Cardiac fibroblast (primary cell): ENCODE measurements around the gene CUTC.
"Not testable (repeated sequence)": the region's sequence is repeated elsewhere in the genome, so short reads cannot be mapped to it uniquely, and the experiment has no call there.

Experiments
- DNase-seq, 2 donors: peaks; one replicate each; pipeline versions ENCODE4 v3.0.0 to v3.0.0-alpha.2; 2010; ENCODE audit warnings: low read depth in 2 of 2
- H3K4me3 ChIP-seq, 2 donors: replicated peaks in 1 of 2; 1 replicate in 1 of 2; 2 replicates in 1 of 2; pipeline ENCODE4 v1.5.1; 2011; ENCODE audit warnings: low read depth in 2 of 2, low read length in 2 of 2, mild to moderate bottlenecking in 2 of 2, moderate library complexity in 1 of 2
- TF ChIP-seq, protein P1 (sequence below): IDR thresholded peaks from one replicate; pipeline ENCODE4 v1.5.1; 2011; ENCODE audit warnings: low read depth, mild to moderate bottlenecking, low read length, inconsistent platforms

Gene CUTC

GRCh38 chr10:99742254-99742653, 10.2 kb downstream of the CUTC start:
- TF ChIP-seq, protein P1, sequence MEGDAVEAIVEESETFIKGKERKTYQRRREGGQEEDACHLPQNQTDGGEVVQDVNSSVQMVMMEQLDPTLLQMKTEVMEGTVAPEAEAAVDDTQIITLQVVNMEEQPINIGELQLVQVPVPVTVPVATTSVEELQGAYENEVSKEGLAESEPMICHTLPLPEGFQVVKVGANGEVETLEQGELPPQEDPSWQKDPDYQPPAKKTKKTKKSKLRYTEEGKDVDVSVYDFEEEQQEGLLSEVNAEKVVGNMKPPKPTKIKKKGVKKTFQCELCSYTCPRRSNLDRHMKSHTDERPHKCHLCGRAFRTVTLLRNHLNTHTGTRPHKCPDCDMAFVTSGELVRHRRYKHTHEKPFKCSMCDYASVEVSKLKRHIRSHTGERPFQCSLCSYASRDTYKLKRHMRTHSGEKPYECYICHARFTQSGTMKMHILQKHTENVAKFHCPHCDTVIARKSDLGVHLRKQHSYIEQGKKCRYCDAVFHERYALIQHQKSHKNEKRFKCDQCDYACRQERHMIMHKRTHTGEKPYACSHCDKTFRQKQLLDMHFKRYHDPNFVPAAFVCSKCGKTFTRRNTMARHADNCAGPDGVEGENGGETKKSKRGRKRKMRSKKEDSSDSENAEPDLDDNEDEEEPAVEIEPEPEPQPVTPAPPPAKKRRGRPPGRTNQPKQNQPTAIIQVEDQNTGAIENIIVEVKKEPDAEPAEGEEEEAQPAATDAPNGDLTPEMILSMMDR: no peak
- no peak overlapping the region for H3K4me3 ChIP-seq
- peak in 1 of 2 donors; percentile 78 for DNase-seq

GRCh38 chr10:99742701-99743100, 10.7 kb downstream of the CUTC start:
- H3K4me3 ChIP-seq: no peak overlapping the region
- TF ChIP-seq, protein P1: no peak
- DNase-seq: peak in 1 of 2 donors; percentile 60

GRCh38 chr10:99743841-99744240, 11.8 kb downstream of the CUTC start:
- TF ChIP-seq, protein P1: no peak
- H3K4me3 ChIP-seq: no peak overlapping the region
- no peak for DNase-seq

DNA sequence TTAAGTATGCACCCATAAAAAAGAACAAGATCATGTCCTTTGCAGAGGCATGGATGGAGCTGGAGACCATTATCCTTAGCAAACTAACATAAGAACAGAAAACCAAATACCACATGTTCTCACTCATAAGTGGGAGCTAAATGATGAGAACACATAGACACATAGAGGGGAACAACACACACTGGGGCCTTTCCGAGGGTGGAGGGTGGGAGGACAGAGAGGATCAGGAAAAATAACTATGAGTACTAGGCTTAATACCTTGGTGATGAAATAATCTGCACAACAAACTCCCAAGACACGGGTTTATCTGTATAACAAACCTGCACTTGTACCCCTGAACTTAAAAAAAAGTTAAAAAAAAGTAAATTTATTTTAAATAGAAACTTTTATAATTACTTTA, 14.1 kb downstream of the CUTC start:
- not testable (repeated sequence) for DNase-seq, H3K4me3 ChIP-seq

GRCh38 chr10:99748823-99749451, 16.9 kb downstream of the CUTC start:
- no peak for DNase-seq
- H3K4me3 ChIP-seq: no peak overlapping the region
- TF ChIP-seq, protein P1: no peak

- no peak overlapping the region for H3K4me3 ChIP-seq
- TF ChIP-seq, protein P1: no peak
- DNase-seq: no peak
These were observed 18.6 kb downstream of the CUTC start for GRCh38 chr10:99750641-99751040.

DNA sequence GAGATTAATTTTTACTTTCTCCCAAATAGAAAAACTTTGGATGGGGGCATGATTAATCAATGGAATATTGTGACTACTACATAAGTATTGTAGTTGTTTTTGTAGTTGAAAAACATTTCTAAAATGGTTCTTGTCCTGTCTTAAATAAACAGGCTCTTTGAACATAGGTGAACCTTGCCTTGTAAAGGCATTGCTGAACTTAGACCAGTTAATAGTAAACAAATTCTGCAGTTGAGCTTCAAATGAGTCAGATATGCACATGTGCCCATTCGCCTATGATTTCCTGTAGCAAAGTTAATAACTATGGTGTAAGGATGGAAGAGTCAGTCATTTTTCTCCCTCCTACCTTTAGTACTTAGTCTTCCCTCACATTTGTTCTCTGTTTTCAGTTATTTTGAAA, 22.6 kb downstream of the CUTC start:
- TF ChIP-seq, protein P1: no peak
- peak in 1 of 2 donors; percentile 32 for DNase-seq
- no peak overlapping the region for H3K4me3 ChIP-seq
